Muscle of leg (tissue), 11 donors: Measurements from ENCODE around the gene STING1. TPM values are rescaled to one million over a fixed set of nuclear protein-coding genes. Genes with fewer than 3 reads are reported as not detected.
"Not testable (repeated sequence)": the region's sequence is repeated elsewhere in the genome, so short reads cannot be mapped to it uniquely, and the experiment has no call there.

Experiments
- DNase-seq: peaks from one replicate; pipeline ENCODE4 v3.0.0; 2013
- H3K27ac ChIP-seq: one replicate; pipeline ENCODE4 v1.5.1; 2013; ENCODE audit warnings: mild to moderate bottlenecking, low read length, control low read depth
- H3K27me3 ChIP-seq: one replicate; pipeline ENCODE4 v1.6.1; 2013; ENCODE audit warnings: low read length; ENCODE audit not compliant: control insufficient read depth, insufficient read depth
- H3K36me3 ChIP-seq: one replicate; pipeline ENCODE4 v1.6.1; 2013; ENCODE audit warnings: low read length; ENCODE audit not compliant: control insufficient read depth, insufficient read depth
- H3K4me1 ChIP-seq: one replicate; pipeline ENCODE4 v1.6.1; 2013; ENCODE audit warnings: low read length; ENCODE audit not compliant: control insufficient read depth, insufficient read depth
- H3K4me3 ChIP-seq: one replicate; pipeline ENCODE4 v1.5.1; 2013; ENCODE audit warnings: low read length, control low read depth
- H3K9me3 ChIP-seq: replicated peaks from 2 replicates; pipeline ENCODE4 v1.6.1; 2013; ENCODE audit warnings: low read depth, low read length; ENCODE audit not compliant: control insufficient read depth
- WGBS: methylation state at CpG from one replicate; pipeline ENCODE4 v1.1.5; 2013; ENCODE audit warnings: missing lambda C conversion rate; ENCODE audit not compliant: insufficient coverage; 5-methylcytosine and 5-hydroxymethylcytosine counted together
- polyA plus RNA-seq, 8 donors: library from polyadenylated mRNA; unstranded; fragments of 120-200 nt; gene quantifications; one replicate each; pipeline versions ENCODE4 v1.2.1 to v1.2.3, GENCODE V29; 2013; ENCODE audit warnings: inconsistent platforms in 1 of 8, low replicate concordance in 1 of 8; ENCODE audit not compliant: insufficient read length in 8 of 8, insufficient read depth in 1 of 8
- total RNA-seq: library from RNA; stranded (reverse); fragments of 120-200 nt; gene quantifications from one replicate; pipeline ENCODE4 v1.2.4, GENCODE V29; 2013

The STING1 gene
- total and polyA plus RNA-seq, 9 donors = 19.3 to 43.6 (median 36.2) TPM

- H3K4me1 ChIP-seq = peaks cover 37% of the 10 kb centered on the region
- whole genome bisulfite sequencing = 48% methylated on average over 4 of the region's 5 CpGs
- DNase-seq = peak; percentile 47
- H3K9me3 ChIP-seq = no peaks in the 10 kb centered on the region
- H3K27ac ChIP-seq = peak overlapping the region; percentile 98
- H3K4me3 ChIP-seq = peak overlapping the region; percentile 59
- peaks cover 36% of the 10 kb centered on the region for H3K36me3 ChIP-seq
- no peaks in the 10 kb centered on the region for H3K27me3 ChIP-seq
These were observed 943 bp downstream of the STING1 start for GRCh38 chr5:139481580-139482049.

GRCh38 chr5:139481122-139481533, 1.4 kb downstream of the STING1 start:
- 43% methylated on average over 12 of the region's 12 CpGs for whole genome bisulfite sequencing
- Histone ChIP-seq H3K27me3 (no peaks in the 10 kb centered on the region), H3K9me3 (no peaks in the 10 kb centered on the region), H3K4me1 (peaks cover 37% of the 10 kb centered on the region), H3K36me3 (peaks cover 36% of the 10 kb centered on the region), H3K4me3 (peak overlapping the region; percentile 59), H3K27ac (peak overlapping the region; percentile 98)
- peak; percentile 75 for DNase-seq

DNA sequence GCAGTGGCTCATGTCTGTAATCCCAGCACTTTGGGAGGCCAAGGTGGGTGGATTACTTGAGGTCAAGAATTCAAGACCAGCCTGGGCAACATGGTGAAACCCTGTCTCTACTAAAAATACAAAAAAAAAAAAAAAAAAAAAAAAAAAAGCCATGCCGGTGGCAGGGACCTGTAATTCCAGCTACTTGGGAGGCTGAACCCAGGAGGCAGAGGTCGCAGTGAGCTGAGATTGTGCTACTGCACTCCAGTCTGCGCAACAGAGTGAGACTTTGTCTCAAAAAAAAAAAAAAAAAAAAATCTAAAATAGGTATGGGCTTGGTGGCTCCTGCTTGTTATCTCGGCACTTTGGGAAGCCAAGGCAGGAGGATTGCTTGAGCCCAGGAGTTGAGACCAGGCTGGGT, 2.8 kb downstream of the STING1 start:
- Histone ChIP-seq H3K36me3 (peaks cover 47% of the 10 kb centered on the region), H3K4me1 (peaks cover 46% of the 10 kb centered on the region)
- not testable (repeated sequence) for H3K9me3 ChIP-seq, DNase-seq, H3K27ac ChIP-seq, H3K4me3 ChIP-seq, H3K27me3 ChIP-seq
- 83% methylated on average over 1 of the region's 4 CpGs for WGBS

DNA sequence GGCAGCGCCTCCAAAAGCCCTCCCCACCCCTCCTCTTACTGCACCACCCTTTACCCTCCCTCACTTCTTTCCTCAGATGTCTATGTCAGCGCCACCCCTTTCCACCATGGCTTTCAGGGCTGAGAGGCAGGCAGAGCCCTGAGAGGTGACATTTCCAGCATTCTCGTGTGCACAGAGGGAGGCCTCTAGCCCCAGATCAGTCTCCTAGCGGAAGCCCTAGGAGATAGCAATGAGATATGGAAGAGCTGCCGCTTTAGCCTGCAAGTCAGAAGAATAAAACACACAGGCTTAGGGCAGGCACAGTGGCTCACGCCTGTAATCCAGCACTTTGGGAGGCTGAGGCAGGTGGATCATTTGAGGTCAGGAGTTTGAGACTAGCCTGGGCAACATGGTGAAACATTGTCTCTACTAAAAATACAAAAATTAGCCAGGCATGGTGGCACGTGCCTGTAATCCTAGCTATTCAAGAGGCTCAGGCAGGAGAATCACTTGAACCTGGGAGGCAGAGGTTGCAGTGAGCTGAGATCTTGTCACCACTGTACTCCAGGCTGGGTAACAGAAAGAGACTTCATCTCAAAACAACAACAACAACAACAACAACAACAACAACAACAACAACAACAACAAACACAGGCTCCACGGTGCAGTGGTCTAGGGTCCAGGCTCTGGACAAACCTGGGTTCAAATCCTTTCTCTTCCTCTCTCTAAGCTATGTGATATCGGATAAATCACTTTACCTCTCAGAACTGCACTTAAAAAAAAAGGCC, 3.7 kb downstream of the STING1 start:
- H3K9me3 ChIP-seq, H3K27ac ChIP-seq, H3K27me3 ChIP-seq, H3K4me3 ChIP-seq, DNase-seq: not testable (repeated sequence)
- H3K4me1 ChIP-seq = peaks cover 48% of the 10 kb centered on the region
- WGBS = 64% methylated on average over 7 of the region's 9 CpGs
- H3K36me3 ChIP-seq = peaks cover 47% of the 10 kb centered on the region

DNA sequence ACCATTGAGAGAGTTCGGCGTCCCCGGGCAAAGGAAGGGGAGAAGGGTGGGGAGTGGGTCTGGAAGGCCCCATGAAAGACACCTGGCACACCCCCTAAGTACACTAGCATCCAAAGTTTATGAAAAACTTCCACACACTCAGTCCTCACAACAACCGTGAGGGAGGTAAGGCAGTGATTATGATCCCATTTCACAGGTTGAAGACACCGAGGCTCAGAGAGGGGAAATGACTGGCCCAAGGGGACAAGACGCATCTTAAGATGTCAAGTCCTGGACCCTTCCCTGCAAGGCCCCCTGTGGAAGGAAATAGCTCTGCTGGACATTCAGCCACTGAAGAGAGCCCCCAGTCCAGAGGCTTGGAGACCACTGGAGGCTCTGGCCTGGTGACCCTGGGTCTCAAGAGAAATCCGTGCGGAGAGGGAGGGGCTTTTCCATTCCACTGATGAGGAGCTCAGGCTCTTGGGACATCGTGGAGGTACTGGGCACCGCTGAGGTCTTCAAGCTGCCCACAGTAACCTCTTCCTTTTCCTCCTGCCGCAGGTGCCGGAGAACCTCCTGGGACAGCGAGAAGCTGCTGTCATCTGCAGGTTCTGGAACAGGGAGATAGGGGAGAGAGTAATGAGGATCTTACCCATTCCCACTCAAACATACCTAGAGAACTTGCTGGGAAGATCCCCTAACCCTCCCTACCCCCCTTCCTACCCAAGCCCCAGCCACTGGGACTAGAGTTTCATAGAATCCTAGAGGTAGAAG, 6.5 kb downstream of the STING1 start:
- 58% methylated on average over 2 of the region's 13 CpGs for WGBS
- H3K27ac ChIP-seq = no peak overlapping the region
- no peak for DNase-seq
- no peak overlapping the region for H3K4me3 ChIP-seq
- peaks cover 46% of the 10 kb centered on the region for H3K36me3 ChIP-seq
- no peaks in the 10 kb centered on the region for H3K27me3 ChIP-seq
- peaks cover 45% of the 10 kb centered on the region for H3K4me1 ChIP-seq
- H3K9me3 ChIP-seq = no peaks in the 10 kb centered on the region

DNA sequence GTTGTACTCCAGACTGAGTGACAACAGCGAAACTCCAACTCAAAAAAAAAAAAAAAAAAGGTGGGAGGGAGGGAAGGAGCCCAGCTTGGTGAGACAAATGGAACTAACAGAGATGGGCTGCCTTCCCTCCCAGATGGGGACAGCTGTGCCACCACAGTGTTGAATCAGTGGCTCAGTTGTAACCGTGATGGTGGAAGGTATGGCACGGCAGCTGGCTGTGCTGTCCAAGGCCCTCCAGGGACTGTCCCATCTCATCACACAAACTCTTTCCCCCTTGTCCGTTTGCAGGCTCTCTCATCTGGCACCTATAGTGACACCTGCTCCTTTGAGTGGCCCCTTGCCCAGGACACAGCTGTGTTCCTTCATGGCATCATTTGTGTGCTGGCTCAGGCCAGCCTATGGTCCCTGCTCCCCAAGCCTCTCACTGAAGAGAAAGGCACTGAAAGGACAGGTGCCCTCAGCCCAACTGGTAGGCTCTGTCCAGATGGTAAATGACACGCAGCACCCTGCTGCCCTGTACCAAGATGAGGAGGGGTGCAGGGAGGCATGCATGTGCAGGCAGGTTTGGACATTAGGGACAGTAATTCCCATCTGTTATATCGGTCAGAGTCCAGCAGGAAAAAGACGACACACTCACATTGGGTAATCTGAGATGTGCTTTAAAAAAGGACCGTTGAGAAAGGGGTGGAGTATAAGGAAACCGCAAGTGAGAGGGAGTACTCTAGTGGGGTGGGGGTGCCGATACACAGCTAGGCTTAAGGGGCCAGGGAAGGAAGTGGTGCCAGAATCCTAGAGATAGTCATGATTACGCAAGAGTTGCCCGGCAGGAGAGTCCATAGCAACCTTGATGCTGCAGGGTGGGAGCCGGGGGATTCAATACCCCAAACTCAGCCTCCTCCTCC, 7.4 kb downstream of the STING1 start:
- H3K27me3 ChIP-seq = no peaks in the 10 kb centered on the region
- peaks cover 36% of the 10 kb centered on the region for H3K4me1 ChIP-seq
- DNase-seq = peak; percentile 57
- no peak overlapping the region for H3K4me3 ChIP-seq
- 35% methylated on average over 9 of the region's 13 CpGs for WGBS
- no peaks in the 10 kb centered on the region for H3K9me3 ChIP-seq
- H3K27ac ChIP-seq = peak overlapping the region; percentile 29
- peaks cover 37% of the 10 kb centered on the region for H3K36me3 ChIP-seq

DNA sequence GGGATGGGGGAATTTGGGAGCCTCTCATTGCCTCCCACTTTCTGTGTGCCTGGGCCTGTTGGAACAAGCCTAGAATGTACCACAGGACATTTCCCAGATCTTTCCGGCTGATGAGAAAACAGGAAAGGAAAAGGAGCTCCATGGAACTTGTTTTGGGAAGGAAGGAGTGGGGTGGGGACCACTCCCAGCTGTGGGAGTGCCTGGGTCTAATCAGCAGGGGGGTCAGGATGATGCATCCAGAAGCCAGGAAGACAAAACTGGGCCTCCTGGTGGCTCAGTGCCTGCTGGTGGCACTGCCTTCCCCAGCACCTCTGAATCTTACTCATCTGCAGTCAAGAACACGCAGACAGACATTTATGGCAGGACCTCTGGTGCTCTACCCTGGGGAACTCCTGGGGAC, 9.0 kb downstream of the STING1 start:
- Histone ChIP-seq H3K4me3 (no peak overlapping the region), H3K4me1 (peaks cover 34% of the 10 kb centered on the region), H3K9me3 (no peaks in the 10 kb centered on the region), H3K36me3 (peaks cover 30% of the 10 kb centered on the region), H3K27ac (peak overlapping the region; percentile 62), H3K27me3 (no peaks in the 10 kb centered on the region)
- no peak for DNase-seq
- 50% methylated on average over 1 of the region's 2 CpGs for WGBS

DNA sequence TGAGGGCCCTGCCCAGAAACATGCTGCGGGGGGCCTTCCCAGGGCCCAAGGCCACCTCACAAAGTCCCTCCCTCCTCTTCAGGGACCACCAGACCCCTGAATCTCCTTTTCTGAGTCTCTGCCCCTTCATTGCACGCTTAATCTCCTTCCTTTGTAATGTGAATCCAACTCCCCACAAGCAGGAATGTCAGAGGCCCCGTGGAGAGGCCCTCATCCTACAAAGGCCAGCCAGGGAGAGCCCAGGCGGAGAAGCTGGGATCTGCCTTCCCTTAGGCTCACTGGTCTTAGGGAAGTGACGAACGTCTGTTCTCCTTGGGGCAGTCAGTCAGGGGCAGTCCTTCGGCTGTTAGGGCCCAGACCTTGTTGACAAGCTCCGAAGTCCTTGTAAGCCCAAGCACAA, 9.5 kb downstream of the STING1 start:
- Histone ChIP-seq H3K9me3 (no peaks in the 10 kb centered on the region), H3K4me1 (peaks cover 34% of the 10 kb centered on the region), H3K27me3 (no peaks in the 10 kb centered on the region), H3K27ac (peak overlapping the region; percentile 62), H3K36me3 (peaks cover 25% of the 10 kb centered on the region), H3K4me3 (no peak overlapping the region)
- peak; percentile 53 for DNase-seq
- 29% methylated on average over 4 of the region's 8 CpGs for WGBS

GRCh38 chr5:139472386-139473030, 10.1 kb downstream of the STING1 start:
- Histone ChIP-seq H3K4me3 (no peak overlapping the region), H3K9me3 (no peaks in the 10 kb centered on the region), H3K4me1 (peaks cover 34% of the 10 kb centered on the region), H3K27me3 (no peaks in the 10 kb centered on the region), H3K36me3 (peaks cover 19% of the 10 kb centered on the region), H3K27ac (peak overlapping the region; percentile 62)
- no peak for DNase-seq
- 71% methylated on average over 11 of the region's 15 CpGs for WGBS
